Common myeloid progenitor, CD34-positive (primary cell): Measurements from ENCODE around the gene LENG8.

Source experiments
- CTCF ChIA-PET: fragments of 350-600 bp; sonication (Branson Sonifier 250); formaldehyde crosslinking; loops from one replicate; lab custom pipeline; 2021; ENCODE audit warnings: antibody characterized with exemption; lab: Charles Lee
- POLR2A ChIA-PET: fragments of 350-600 bp; sonication (Branson Sonifier 250); formaldehyde crosslinking; loops from one replicate; lab custom pipeline; 2021; ENCODE audit warnings: antibody characterized with exemption; lab: Charles Lee
- DNase-seq, 3 donors: peaks; one replicate each; pipeline versions ENCODE4 v3.0.0 to v3.0.0-alpha.2; 2013
- H3K27ac ChIP-seq, 2 experiments: 1 replicate in 1 of 2; 2 replicates in 1 of 2; pipeline ENCODE4 v1.7.0; 2013; ENCODE audit warnings: inconsistent platforms in 2 of 2, low read length in 2 of 2, mild to moderate bottlenecking in 2 of 2, low read depth in 1 of 2, moderate library complexity in 1 of 2; ENCODE audit not compliant: severe bottlenecking in 2 of 2, insufficient read depth in 1 of 2, poor library complexity in 1 of 2
- H3K27me3 ChIP-seq, 5 experiments: replicated peaks in 2 of 5; 1 replicate in 3 of 5; 2 replicates in 2 of 5; pipeline versions ENCODE4 v1.6.1 to v1.7.0; 2013; ENCODE audit warnings: low read length in 4 of 5, mild to moderate bottlenecking in 2 of 5, moderate library complexity in 2 of 5, inconsistent platforms in 1 of 5; ENCODE audit not compliant: insufficient read depth in 5 of 5, control insufficient read depth in 4 of 5
- H3K36me3 ChIP-seq, 4 experiments: 1 replicate in 2 of 4; 2 replicates in 2 of 4; pipeline versions ENCODE4 v1.6.1 to v1.7.0; 2013; ENCODE audit warnings: low read length in 3 of 4, control low read depth in 1 of 4, mild to moderate bottlenecking in 1 of 4; ENCODE audit not compliant: control insufficient read depth in 4 of 4, insufficient read depth in 4 of 4
- H3K4me1 ChIP-seq, 4 experiments: 1 replicate in 3 of 4; 2 replicates in 1 of 4; pipeline versions ENCODE4 v1.6.1 to v1.7.1; 2013; ENCODE audit warnings: low read length in 3 of 4, mild to moderate bottlenecking in 3 of 4, control low read depth in 1 of 4, inconsistent platforms in 1 of 4, moderate library complexity in 1 of 4; ENCODE audit not compliant: control insufficient read depth in 4 of 4, insufficient read depth in 4 of 4; ENCODE audit errors: control extremely low read depth in 1 of 4
- H3K4me3 ChIP-seq, 7 experiments: 1 replicate in 4 of 7; 2 replicates in 3 of 7; pipeline versions ENCODE4 v1.5.1 to v1.7.0; 2013; ENCODE audit warnings: mild to moderate bottlenecking in 7 of 7, low read length in 6 of 7, moderate library complexity in 6 of 7, inconsistent platforms in 2 of 7, low read depth in 2 of 7, control low read depth in 1 of 7; ENCODE audit not compliant: insufficient read depth in 4 of 7, control insufficient read depth in 1 of 7; ENCODE audit errors: extremely low read depth in 1 of 7
- H3K9me3 ChIP-seq, 5 experiments: 1 replicate in 4 of 5; 2 replicates in 1 of 5; pipeline versions ENCODE4 v1.6.1 to v1.7.1; 2013; ENCODE audit warnings: low read length in 4 of 5, mild to moderate bottlenecking in 2 of 5, inconsistent platforms in 1 of 5, low read depth in 1 of 5, moderate library complexity in 1 of 5; ENCODE audit not compliant: control insufficient read depth in 4 of 5, insufficient read depth in 2 of 5; ENCODE audit errors: control extremely low read depth in 1 of 5
- WGBS: methylation state at CpG from one replicate; pipeline ENCODE4 v1.1.5; 2013; ENCODE audit not compliant: insufficient coverage; 5-methylcytosine and 5-hydroxymethylcytosine counted together

The LENG8 gene

GRCh38 chr19:54461210-54461609, 12.2 kb downstream of the LENG8 start:
- ChIA-PET CTCF (no interaction called here), POLR2A (no interaction called here)
- Histone ChIP-seq H3K36me3 (peaks cover 5 to 59% (median 39%) of the 10 kb centered on the region in 4 experiments), H3K27me3 (peaks cover 0 to 3% (median 0%) of the 10 kb centered on the region in 5 experiments), H3K4me3 (no peak overlapping the region), H3K9me3 (no peaks in the 10 kb centered on the region), H3K4me1 (peaks cover 0 to 51% (median 38%) of the 10 kb centered on the region in 4 experiments), H3K27ac (no peak overlapping the region)
- DNase-seq: no peak
- 93% methylated on average over 20 of the region's 27 CpGs for WGBS

DNA sequence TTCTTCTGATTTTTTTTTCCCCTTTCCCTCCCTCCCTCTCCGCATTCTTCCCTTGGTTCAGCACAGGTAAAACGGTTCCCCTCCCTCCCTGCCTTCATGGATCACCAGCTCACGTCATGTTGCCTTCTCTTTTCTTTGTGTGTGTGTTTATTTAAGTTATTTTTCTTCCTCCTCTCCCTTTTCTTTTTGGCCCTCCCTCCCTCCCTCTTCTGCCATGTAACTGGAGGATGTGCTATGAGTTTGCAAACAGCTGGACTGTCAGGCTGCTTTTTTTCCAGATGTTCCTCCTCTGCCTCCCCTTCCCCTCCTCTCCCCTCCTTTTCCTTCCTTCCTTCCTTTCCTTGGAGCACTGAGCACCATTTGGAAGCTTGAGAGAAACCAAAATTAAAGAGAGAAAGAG, 12.6 kb downstream of the LENG8 start:
- POLR2A ChIA-PET: interaction anchor here (0.7 to 2.3 kb wide), 4 partner anchors 8 to 1186 kb away, joined by 3 to 10 read pairs (median 6); partner anchors contain the start of gene LENG8
- no peak overlapping the region for H3K4me3 ChIP-seq
- no peak overlapping the region for H3K27ac ChIP-seq
- DNase-seq: no peak
- no CpG with 5 or more reads among the region's 3 CpGs for WGBS
- peaks cover 0 to 5% (median 0%) of the 10 kb centered on the region in 5 experiments for H3K27me3 ChIP-seq
- CTCF ChIA-PET: interaction anchor here (1.3 to 1.4 kb wide), 2 partner anchors 11 to 45 kb away, joined by 3 to 5 read pairs; no protein-coding TSS in a partner anchor
- peaks cover 3 to 55% (median 36%) of the 10 kb centered on the region in 4 experiments for H3K36me3 ChIP-seq
- H3K4me1 ChIP-seq: peaks cover 0 to 51% (median 38%) of the 10 kb centered on the region in 4 experiments
- H3K9me3 ChIP-seq: no peaks in the 10 kb centered on the region

- Histone ChIP-seq H3K36me3 (peaks cover 2 to 49% (median 34%) of the 10 kb centered on the region in 4 experiments), H3K27ac (peak overlapping the region in 1 of 2 experiments; percentile 54), H3K9me3 (no peaks in the 10 kb centered on the region), H3K27me3 (peaks cover 0 to 5% (median 0%) of the 10 kb centered on the region in 5 experiments), H3K4me1 (peaks cover 0 to 51% (median 38%) of the 10 kb centered on the region in 4 experiments), H3K4me3 (peak overlapping the region in 5 of 7 experiments; percentile 23 to 91 (median 81))
- POLR2A ChIA-PET: interaction anchor here (0.7 to 2.3 kb wide), 4 partner anchors 9 to 1185 kb away, joined by 3 to 10 read pairs (median 6); partner anchors contain the start of gene LENG8
- no peak for DNase-seq
- 87% methylated on average over 13 of the region's 15 CpGs for WGBS
- CTCF ChIA-PET: interaction anchor here (1.3 to 1.9 kb wide), 3 partner anchors 8 to 46 kb away, joined by 3 to 10 read pairs (median 5); no protein-coding TSS in a partner anchor
Measured at GRCh38 chr19:54462047-54462654, 13.2 kb downstream of the LENG8 start.

GRCh38 chr19:54462655-54463530, 13.9 kb downstream of the LENG8 start:
- peak; percentile 72 to 85 (median 80) for DNase-seq
- WGBS: 10% methylated on average over 82 of the region's 91 CpGs
- H3K27ac ChIP-seq: peak overlapping the region in 1 of 2 experiments; percentile 54
- peaks cover 0 to 51% (median 38%) of the 10 kb centered on the region in 4 experiments for H3K4me1 ChIP-seq
- H3K36me3 ChIP-seq: peaks cover 2 to 43% (median 30%) of the 10 kb centered on the region in 4 experiments
- POLR2A ChIA-PET: interaction anchor here (1.4 to 2.3 kb wide), 3 partner anchors 9 to 15 kb away, joined by 5 to 10 read pairs (median 7); partner anchors contain the start of gene LENG8
- H3K9me3 ChIP-seq: no peaks in the 10 kb centered on the region
- CTCF ChIA-PET: interaction anchor here (0.8 to 1.9 kb wide), 4 partner anchors 9 to 46 kb away, joined by 3 to 10 read pairs (median 4); no protein-coding TSS in a partner anchor
- peaks cover 0 to 5% (median 0%) of the 10 kb centered on the region in 5 experiments for H3K27me3 ChIP-seq
- H3K4me3 ChIP-seq: peak overlapping the region; percentile 23 to 91 (median 76)

GRCh38 chr19:54463531-54464043, 14.6 kb downstream of the LENG8 start, which contains the start of gene LENG9:
Gene LENG9 (minus strand): TSS chr19:54463778. CDS start chr19:54463526, 252 bp downstream.
- no peaks in the 10 kb centered on the region for H3K9me3 ChIP-seq
- peaks cover under 1 to 36% (median 23%) of the 10 kb centered on the region in 4 experiments for H3K36me3 ChIP-seq
- DNase-seq: peak; percentile 99
- H3K27ac ChIP-seq: peak within 1 kb of the TSS; percentile 33 to 66
- peaks cover 0 to 5% (median 0%) of the 10 kb centered on the region in 5 experiments for H3K27me3 ChIP-seq
- ChIA-PET POLR2A (interaction anchor here (2.2 to 2.3 kb wide), 2 partner anchors 14 to 16 kb away, joined by 5 to 10 read pairs; partner anchors contain the start of gene LENG8), CTCF (interaction anchor here (0.8 to 1.9 kb wide), 2 partner anchors 10 to 14 kb away, joined by 3 to 10 read pairs; no protein-coding TSS in a partner anchor)
- peak within 1 kb of the TSS; percentile 53 to 91 (median 76) for H3K4me3 ChIP-seq
- 0% methylated on average over 37 of the region's 41 CpGs for WGBS
- H3K4me1 ChIP-seq: peaks cover 0 to 51% (median 38%) of the 10 kb centered on the region in 4 experiments

DNA sequence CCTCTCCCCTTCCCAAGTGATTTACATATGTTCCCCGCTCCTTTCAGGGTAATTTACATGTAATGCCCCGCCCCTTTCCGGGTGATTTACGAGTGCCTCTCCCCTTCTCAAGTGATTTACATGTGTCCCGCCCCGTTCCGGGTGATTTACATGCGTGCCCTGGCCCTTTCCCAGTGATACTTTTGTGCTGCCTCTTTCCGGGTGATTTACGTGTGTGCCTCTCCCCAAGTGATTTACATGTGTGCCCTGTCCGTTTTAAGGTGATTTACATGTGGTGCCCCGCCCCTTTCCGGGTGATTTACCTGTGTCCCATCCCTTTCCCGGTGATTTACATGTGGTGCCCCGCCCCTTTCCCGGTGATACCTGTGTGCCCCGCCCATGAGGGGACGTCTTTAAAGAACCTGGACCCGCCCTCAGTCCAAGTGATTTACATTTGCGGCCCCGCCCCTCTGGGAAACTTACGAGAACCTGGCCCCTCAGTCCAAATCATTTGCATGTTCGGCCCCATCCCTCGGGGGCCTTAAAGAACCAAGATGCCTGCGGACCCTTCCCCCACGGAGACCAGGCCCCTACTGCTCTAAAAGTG, 15.1 kb downstream of the LENG8 start:
- ChIA-PET CTCF (interaction anchor here (0.8 to 1.9 kb wide), 2 partner anchors 10 to 14 kb away, joined by 3 to 10 read pairs; no protein-coding TSS in a partner anchor), POLR2A (interaction anchor here (2.2 to 2.3 kb wide), 2 partner anchors 15 to 17 kb away, joined by 5 to 10 read pairs; partner anchors contain the start of gene LENG8)
- peaks cover 0 to 48% (median 36%) of the 10 kb centered on the region in 4 experiments for H3K4me1 ChIP-seq
- peak; percentile 92 to 96 (median 95) for DNase-seq
- peak overlapping the region; percentile 33 to 66 for H3K27ac ChIP-seq
- peak overlapping the region; percentile 53 to 91 (median 76) for H3K4me3 ChIP-seq
- peaks cover 0 to 31% (median 18%) of the 10 kb centered on the region in 4 experiments for H3K36me3 ChIP-seq
- under 1% methylated on average over 25 of the region's 26 CpGs for WGBS
- H3K27me3 ChIP-seq: peaks cover 0 to 6% (median 0%) of the 10 kb centered on the region in 5 experiments
- H3K9me3 ChIP-seq: no peaks in the 10 kb centered on the region
